ENCODE results near the gene OGFOD3.

Gene OGFOD3

DNA sequence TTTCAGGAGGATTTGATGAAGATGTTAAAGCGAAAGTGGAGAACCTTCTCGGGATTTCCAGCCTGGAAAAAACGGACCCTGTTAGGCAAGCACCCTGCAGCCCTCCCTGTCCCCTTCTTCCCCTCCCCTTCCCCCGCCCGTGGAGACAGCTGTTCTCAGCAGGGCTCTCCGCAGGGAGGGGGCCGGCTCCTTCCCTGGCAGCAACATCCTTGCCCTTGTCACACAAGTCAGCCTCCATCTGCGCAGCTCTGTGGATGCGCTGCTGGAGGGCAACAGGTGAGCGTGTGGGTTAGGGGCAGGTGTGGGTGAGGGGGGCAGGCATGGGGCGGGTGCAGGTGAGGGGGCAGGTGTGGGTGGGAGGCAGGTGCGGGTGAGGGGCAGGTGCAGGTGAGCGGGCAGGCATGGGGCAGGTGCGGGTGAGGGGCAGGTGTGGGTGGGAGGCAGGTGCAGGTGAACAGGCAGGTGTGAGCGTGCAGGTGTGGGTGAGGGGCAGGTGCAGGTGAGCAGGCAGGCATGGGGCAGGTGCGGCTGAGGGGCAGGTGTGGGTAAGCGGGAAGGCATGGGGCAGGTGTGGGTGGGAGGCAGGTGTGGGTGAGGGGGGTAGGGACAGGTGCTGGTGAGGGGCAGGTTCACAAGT lies 22.7 kb upstream of the OGFOD3 start:
- no peaks in the 10 kb centered on the region for H3K9me3 ChIP-seq (ENCODE audit: insufficient read depth, low read length)
- peaks cover 3% of the 10 kb centered on the region; the same call in 1 of the 2 replicates for H3K79me2 ChIP-seq (ENCODE audit: insufficient read depth, low read length)
- H3K27ac ChIP-seq (ENCODE audit: low read depth, low read length): peak overlapping the region; percentile 30
- H3K4me3 ChIP-seq (ENCODE audit: insufficient read depth, low read length, poor library complexity, severe bottlenecking): no peak overlapping the region
- H4K20me1 ChIP-seq (ENCODE audit: low read depth, low read length): no peaks in the 10 kb centered on the region
- no peak overlapping the region for H2AFZ ChIP-seq (ENCODE audit: low read depth, low read length, severe bottlenecking)
- H3K9me2 ChIP-seq (replicated peaks; ENCODE audit: insufficient read depth, low read length): no peaks in the 10 kb centered on the region
- H3K27me3 ChIP-seq (ENCODE audit: low read length): no peaks in the 10 kb centered on the region
- no peak overlapping the region for H3K9ac ChIP-seq (ENCODE audit: low read length)
- H3K4me2 ChIP-seq (ENCODE audit: low read depth, low read length, poor library complexity, severe bottlenecking): no peak overlapping the region
- TF ChIP-seq CTCF (IDR thresholded peaks at IDR 0.05; ENCODE audit: insufficient read depth, low read length, poor library complexity, severe bottlenecking): no peak
- no peak for TF ChIP-seq EZH2phosphoT487 (conservative IDR thresholded peaks at IDR 0.05; ENCODE audit: low read length)
- peaks cover 23% of the 10 kb centered on the region for H3F3A ChIP-seq (ENCODE audit: insufficient read depth)
- peaks cover 6% of the 10 kb centered on the region; the same call in 1 of the 2 replicates for H3K36me3 ChIP-seq (ENCODE audit: low read length)

GRCh38 chr17:82440469-82440981 lies 22.1 kb upstream of the OGFOD3 start:
- H3F3A ChIP-seq (ENCODE audit: insufficient read depth): peaks cover 23% of the 10 kb centered on the region
- H3K79me2 ChIP-seq (ENCODE audit: insufficient read depth, low read length): no peaks in the 10 kb centered on the region
- no peaks in the 10 kb centered on the region for H3K9me3 ChIP-seq (ENCODE audit: insufficient read depth, low read length)
- no peak overlapping the region for H3K4me3 ChIP-seq (ENCODE audit: insufficient read depth, low read length, poor library complexity, severe bottlenecking)
- H3K4me2 ChIP-seq (ENCODE audit: low read depth, low read length, poor library complexity, severe bottlenecking): no peak overlapping the region
- H4K20me1 ChIP-seq (ENCODE audit: low read depth, low read length): no peaks in the 10 kb centered on the region
- no peaks in the 10 kb centered on the region for H3K9me2 ChIP-seq (replicated peaks; ENCODE audit: insufficient read depth, low read length)
- H3K9ac ChIP-seq (ENCODE audit: low read length): no peak overlapping the region
- no peak overlapping the region for H2AFZ ChIP-seq (ENCODE audit: low read depth, low read length, severe bottlenecking)
- TF ChIP-seq CTCF (IDR thresholded peaks at IDR 0.05; ENCODE audit: insufficient read depth, low read length, poor library complexity, severe bottlenecking) (no peak), EZH2phosphoT487 (conservative IDR thresholded peaks at IDR 0.05; ENCODE audit: low read length) (no peak)
- no peaks in the 10 kb centered on the region for H3K27me3 ChIP-seq (ENCODE audit: low read length)
- H3K36me3 ChIP-seq (ENCODE audit: low read length): peaks cover 6% of the 10 kb centered on the region; the same call in 1 of the 2 replicates
- no peak overlapping the region for H3K27ac ChIP-seq (ENCODE audit: low read depth, low read length)

GRCh38 chr17:82439829-82440365 lies 21.5 kb upstream of the OGFOD3 start:
- no peak overlapping the region for H2AFZ ChIP-seq (ENCODE audit: low read depth, low read length, severe bottlenecking)
- no peak overlapping the region for H3K4me3 ChIP-seq (ENCODE audit: insufficient read depth, low read length, poor library complexity, severe bottlenecking)
- H3K79me2 ChIP-seq (ENCODE audit: insufficient read depth, low read length): no peaks in the 10 kb centered on the region
- peaks cover 23% of the 10 kb centered on the region for H3F3A ChIP-seq (ENCODE audit: insufficient read depth)
- no peaks in the 10 kb centered on the region for H3K9me3 ChIP-seq (ENCODE audit: insufficient read depth, low read length)
- no peak overlapping the region for H3K27ac ChIP-seq (ENCODE audit: low read depth, low read length)
- no peaks in the 10 kb centered on the region for H3K9me2 ChIP-seq (replicated peaks; ENCODE audit: insufficient read depth, low read length)
- H3K4me2 ChIP-seq (ENCODE audit: low read depth, low read length, poor library complexity, severe bottlenecking): no peak overlapping the region
- H3K36me3 ChIP-seq (ENCODE audit: low read length): peaks cover 6% of the 10 kb centered on the region; the same call in 1 of the 2 replicates
- H4K20me1 ChIP-seq (ENCODE audit: low read depth, low read length): no peaks in the 10 kb centered on the region
- no peaks in the 10 kb centered on the region for H3K27me3 ChIP-seq (ENCODE audit: low read length)
- TF ChIP-seq CTCF (IDR thresholded peaks at IDR 0.05; ENCODE audit: insufficient read depth, low read length, poor library complexity, severe bottlenecking): no peak
- no peak for TF ChIP-seq EZH2phosphoT487 (conservative IDR thresholded peaks at IDR 0.05; ENCODE audit: low read length)
- no peak overlapping the region for H3K9ac ChIP-seq (ENCODE audit: low read length)

Data from SU-DHL-6 (cell line).